ENCODE data around the gene PTEN.

The PTEN gene

GRCh38 chr10:87915406-87915805, 52.0 kb downstream of the PTEN start:
- peaks cover 17 to 45% (median 33%) of the 10 kb centered on the region in 4 experiments for H3K4me1 ChIP-seq (ENCODE audit: control extremely low read depth in 1 of 4, control insufficient read depth in 4 of 4, insufficient read depth in 4 of 4, low read length in 3 of 4)
- DNase-seq, result no peak
- peaks cover 15 to 37% (median 29%) of the 10 kb centered on the region in 4 experiments for H3K36me3 ChIP-seq (ENCODE audit: control insufficient read depth in 4 of 4, insufficient read depth in 4 of 4, low read length in 3 of 4)
- H3K4me3 ChIP-seq (ENCODE audit: control insufficient read depth in 1 of 7, extremely low read depth in 1 of 7, insufficient read depth in 4 of 7, low read depth in 2 of 7, low read length in 6 of 7), result no peak overlapping the region
- CTCF ChIA-PET, result interaction anchor here (1.5 kb wide), 1 partner anchor 10 kb away, joined by 3 read pairs; no protein-coding TSS in a partner anchor
- no peaks in the 10 kb centered on the region for H3K27me3 ChIP-seq (replicated peaks in 2 of 5; ENCODE audit: control insufficient read depth in 4 of 5, insufficient read depth in 5 of 5, low read length in 4 of 5)
- H3K27ac ChIP-seq (ENCODE audit: insufficient read depth in 1 of 2, low read depth in 1 of 2, low read length in 2 of 2, poor library complexity in 1 of 2, severe bottlenecking in 2 of 2), result peak overlapping the region; percentile 18 to 36
- WGBS (ENCODE audit: insufficient coverage), result 97% methylated on average over 4 of the region's 4 CpGs
- H3K9me3 ChIP-seq (ENCODE audit: control extremely low read depth in 1 of 5, control insufficient read depth in 4 of 5, insufficient read depth in 2 of 5, low read depth in 1 of 5, low read length in 4 of 5), result peaks cover 2 to 31% (median 14%) of the 10 kb centered on the region in 5 experiments
- POLR2A ChIA-PET, result interaction anchor here (1.6 kb wide), 1 partner anchor 52 kb away, joined by 6 read pairs; the partner anchor contains the start of genes KLLN and PTEN

- peaks cover 2 to 29% (median 14%) of the 10 kb centered on the region in 5 experiments for H3K9me3 ChIP-seq (ENCODE audit: control extremely low read depth in 1 of 5, control insufficient read depth in 4 of 5, insufficient read depth in 2 of 5, low read depth in 1 of 5, low read length in 4 of 5)
- no peaks in the 10 kb centered on the region for H3K27me3 ChIP-seq (replicated peaks in 2 of 5; ENCODE audit: control insufficient read depth in 4 of 5, insufficient read depth in 5 of 5, low read length in 4 of 5)
- no peak for DNase-seq
- CTCF ChIA-PET, result interaction anchor here (1.0 to 1.5 kb wide), 2 partner anchors 10 to 55 kb away, joined by 3 read pairs; no protein-coding TSS in a partner anchor
- H3K4me1 ChIP-seq (ENCODE audit: control extremely low read depth in 1 of 4, control insufficient read depth in 4 of 4, insufficient read depth in 4 of 4, low read length in 3 of 4), result peaks cover 17 to 50% (median 34%) of the 10 kb centered on the region in 4 experiments
- no CpG with 5 or more reads among the region's 1 CpG for WGBS (ENCODE audit: insufficient coverage)
- H3K36me3 ChIP-seq (ENCODE audit: control insufficient read depth in 4 of 4, insufficient read depth in 4 of 4, low read length in 3 of 4), result peaks cover 13 to 32% (median 24%) of the 10 kb centered on the region in 4 experiments
- peak overlapping the region in 1 of 7 experiments; percentile 1 for H3K4me3 ChIP-seq (ENCODE audit: control insufficient read depth in 1 of 7, extremely low read depth in 1 of 7, insufficient read depth in 4 of 7, low read depth in 2 of 7, low read length in 6 of 7)
- peak overlapping the region in 1 of 2 experiments; percentile 18 for H3K27ac ChIP-seq (ENCODE audit: insufficient read depth in 1 of 2, low read depth in 1 of 2, low read length in 2 of 2, poor library complexity in 1 of 2, severe bottlenecking in 2 of 2)
- POLR2A ChIA-PET, result interaction anchor here (1.6 kb wide), 1 partner anchor 53 kb away, joined by 6 read pairs; the partner anchor contains the start of genes KLLN and PTEN
Measured at GRCh38 chr10:87915989-87916388, 52.6 kb downstream of the PTEN start.

- Histone ChIP-seq H3K27me3 (replicated peaks in 2 of 5; ENCODE audit: control insufficient read depth in 4 of 5, insufficient read depth in 5 of 5, low read length in 4 of 5) (no peaks in the 10 kb centered on the region), H3K9me3 (ENCODE audit: control extremely low read depth in 1 of 5, control insufficient read depth in 4 of 5, insufficient read depth in 2 of 5, low read depth in 1 of 5, low read length in 4 of 5) (peaks cover 2 to 26% (median 14%) of the 10 kb centered on the region in 5 experiments), H3K27ac (ENCODE audit: insufficient read depth in 1 of 2, low read depth in 1 of 2, low read length in 2 of 2, poor library complexity in 1 of 2, severe bottlenecking in 2 of 2) (peak overlapping the region; percentile 23 to 77), H3K4me1 (ENCODE audit: control extremely low read depth in 1 of 4, control insufficient read depth in 4 of 4, insufficient read depth in 4 of 4, low read length in 3 of 4) (peaks cover 17 to 50% (median 34%) of the 10 kb centered on the region in 4 experiments), H3K36me3 (ENCODE audit: control insufficient read depth in 4 of 4, insufficient read depth in 4 of 4, low read length in 3 of 4) (peaks cover 13 to 33% (median 22%) of the 10 kb centered on the region in 4 experiments), H3K4me3 (ENCODE audit: control insufficient read depth in 1 of 7, extremely low read depth in 1 of 7, insufficient read depth in 4 of 7, low read depth in 2 of 7, low read length in 6 of 7) (peak overlapping the region in 1 of 7 experiments; percentile 20)
- DNase-seq, result no peak
- ChIA-PET CTCF (interaction anchor here (1.0 kb wide), 1 partner anchor 56 kb away, joined by 3 read pairs; no protein-coding TSS in a partner anchor), POLR2A (interaction anchor here (1.6 kb wide), 2 partner anchors 38 to 53 kb away, joined by 6 read pairs; partner anchors contain the start of genes KLLN and PTEN)
- WGBS (ENCODE audit: insufficient coverage), result no CpG with 5 or more reads among the region's 3 CpGs
Measured at GRCh38 chr10:87916515-87916914, 53.1 kb downstream of the PTEN start.

GRCh38 chr10:87918254-87918859, 54.9 kb downstream of the PTEN start:
- WGBS (ENCODE audit: insufficient coverage), result 0% methylated on average over 1 of the region's 3 CpGs
- H3K27ac ChIP-seq (ENCODE audit: insufficient read depth in 1 of 2, low read depth in 1 of 2, low read length in 2 of 2, poor library complexity in 1 of 2, severe bottlenecking in 2 of 2), result peak overlapping the region; percentile 47 to 77
- ChIA-PET POLR2A (interaction anchor here (0.9 to 1.1 kb wide), 2 partner anchors 10 to 56 kb away, joined by 3 to 4 read pairs; no protein-coding TSS in a partner anchor), CTCF (interaction anchor here (0.7 to 1.9 kb wide), 8 partner anchors 9 to 196 kb away, joined by 3 to 13 read pairs (median 4); partner anchors contain the start of genes KLLN and PTEN)
- peaks cover 24 to 60% (median 38%) of the 10 kb centered on the region in 4 experiments for H3K4me1 ChIP-seq (ENCODE audit: control extremely low read depth in 1 of 4, control insufficient read depth in 4 of 4, insufficient read depth in 4 of 4, low read length in 3 of 4)
- H3K9me3 ChIP-seq (ENCODE audit: control extremely low read depth in 1 of 5, control insufficient read depth in 4 of 5, insufficient read depth in 2 of 5, low read depth in 1 of 5, low read length in 4 of 5), result peaks cover 0 to 8% (median 4%) of the 10 kb centered on the region in 5 experiments
- DNase-seq, result peak; percentile 78 to 90 (median 78)
- peak overlapping the region in 3 of 7 experiments; percentile 11 to 37 (median 14) for H3K4me3 ChIP-seq (ENCODE audit: control insufficient read depth in 1 of 7, extremely low read depth in 1 of 7, insufficient read depth in 4 of 7, low read depth in 2 of 7, low read length in 6 of 7)
- H3K27me3 ChIP-seq (replicated peaks in 2 of 5; ENCODE audit: control insufficient read depth in 4 of 5, insufficient read depth in 5 of 5, low read length in 4 of 5), result no peaks in the 10 kb centered on the region
- peaks cover 10 to 32% (median 13%) of the 10 kb centered on the region in 4 experiments for H3K36me3 ChIP-seq (ENCODE audit: control insufficient read depth in 4 of 4, insufficient read depth in 4 of 4, low read length in 3 of 4)

GRCh38 chr10:87920538-87920937, 57.1 kb downstream of the PTEN start:
- Histone ChIP-seq H3K27me3 (replicated peaks in 2 of 5; ENCODE audit: control insufficient read depth in 4 of 5, insufficient read depth in 5 of 5, low read length in 4 of 5) (no peaks in the 10 kb centered on the region), H3K9me3 (ENCODE audit: control extremely low read depth in 1 of 5, control insufficient read depth in 4 of 5, insufficient read depth in 2 of 5, low read depth in 1 of 5, low read length in 4 of 5) (peaks cover 0 to 3% (median 0%) of the 10 kb centered on the region in 5 experiments), H3K36me3 (ENCODE audit: control insufficient read depth in 4 of 4, insufficient read depth in 4 of 4, low read length in 3 of 4) (peaks cover 4 to 26% (median 14%) of the 10 kb centered on the region in 4 experiments), H3K4me3 (ENCODE audit: control insufficient read depth in 1 of 7, extremely low read depth in 1 of 7, insufficient read depth in 4 of 7, low read depth in 2 of 7, low read length in 6 of 7) (no peak overlapping the region), H3K27ac (ENCODE audit: insufficient read depth in 1 of 2, low read depth in 1 of 2, low read length in 2 of 2, poor library complexity in 1 of 2, severe bottlenecking in 2 of 2) (no peak overlapping the region), H3K4me1 (ENCODE audit: control extremely low read depth in 1 of 4, control insufficient read depth in 4 of 4, insufficient read depth in 4 of 4, low read length in 3 of 4) (peaks cover 24 to 67% (median 36%) of the 10 kb centered on the region in 4 experiments)
- POLR2A ChIA-PET, result no interaction called here
- WGBS (ENCODE audit: insufficient coverage), result no CpG with 5 or more reads among the region's 4 CpGs
- CTCF ChIA-PET, result interaction anchor here (1.0 kb wide), 1 partner anchor 12 kb away, joined by 3 read pairs; no protein-coding TSS in a partner anchor
- no peak for DNase-seq

- CTCF ChIA-PET, result interaction anchor here (0.8 to 0.9 kb wide), 3 partner anchors 9 to 25 kb away, joined by 3 read pairs; no protein-coding TSS in a partner anchor
- POLR2A ChIA-PET, result no interaction called here
- peaks cover 0 to 3% (median 0%) of the 10 kb centered on the region in 5 experiments for H3K9me3 ChIP-seq (ENCODE audit: control extremely low read depth in 1 of 5, control insufficient read depth in 4 of 5, insufficient read depth in 2 of 5, low read depth in 1 of 5, low read length in 4 of 5)
Measured at GRCh38 chr10:87921931-87922688, 58.7 kb downstream of the PTEN start.

More at GRCh38 chr10:87921931-87922688, 58.7 kb downstream of the PTEN start:
- no peak overlapping the region for H3K4me3 ChIP-seq (ENCODE audit: control insufficient read depth in 1 of 7, extremely low read depth in 1 of 7, insufficient read depth in 4 of 7, low read depth in 2 of 7, low read length in 6 of 7)
- H3K36me3 ChIP-seq (ENCODE audit: control insufficient read depth in 4 of 4, insufficient read depth in 4 of 4, low read length in 3 of 4), result peaks cover 3 to 31% (median 17%) of the 10 kb centered on the region in 4 experiments
- peaks cover 25 to 66% (median 38%) of the 10 kb centered on the region in 4 experiments for H3K4me1 ChIP-seq (ENCODE audit: control extremely low read depth in 1 of 4, control insufficient read depth in 4 of 4, insufficient read depth in 4 of 4, low read length in 3 of 4)
- no peak overlapping the region for H3K27ac ChIP-seq (ENCODE audit: insufficient read depth in 1 of 2, low read depth in 1 of 2, low read length in 2 of 2, poor library complexity in 1 of 2, severe bottlenecking in 2 of 2)
- DNase-seq, result peak in 1 of 3 donors; percentile 36
- H3K27me3 ChIP-seq (replicated peaks in 2 of 5; ENCODE audit: control insufficient read depth in 4 of 5, insufficient read depth in 5 of 5, low read length in 4 of 5), result no peaks in the 10 kb centered on the region
- 100% methylated on average over 1 of the region's 10 CpGs for WGBS (ENCODE audit: insufficient coverage)

Data from common myeloid progenitor, CD34-positive (primary cell).